HepG2 (cell line): ENCODE measurements around the gene CFAP61. TPM values are rescaled to one million over a fixed set of nuclear protein-coding genes. Genes with fewer than 3 reads are reported as not detected.

ENCODE experiments used
- ATAC-seq: fragments of 200-7000 bp; cut with Tn5 transposase; 3 replicates; pipeline ENCODE4 v1.9.1; 2020; ENCODE audit warnings: mild to moderate bottlenecking, moderate library complexity
- BruUV-seq: library from RNA; stranded (reverse); fragments of 400-500 nt; replicated peaks from 2 replicates; lab custom pipeline; 2021; lab: Mats Ljungman, UMichigan
- CTCF ChIA-PET: fragments of 300-600 bp; formaldehyde crosslinking; extraction: SDS; loops from one replicate; lab custom pipeline; 2021; ENCODE audit warnings: low total read pairs, inconsistent platforms, low intra/inter-chr PET ratio; lab: Yijun Ruan, JAX
- POLR2A ChIA-PET: fragments of 350-600 bp; sonication (Branson Sonifier 250); formaldehyde crosslinking; loops from one replicate; lab custom pipeline; 2020; ENCODE audit warnings: antibody characterized with exemption, inconsistent platforms; lab: Yijun Ruan, JAX
- DNase-seq: peaks from one replicate; pipeline ENCODE4 v3.0.0-alpha.2; 2015; ENCODE audit warnings: low spot score
- FAIRE-seq: peaks from 3 replicates; lab custom pipeline; 2011; peaks lifted over from hg19 to GRCh38; lab: Jason Lieb, UNC
- H2AFZ ChIP-seq: one replicate; pipeline ENCODE4 v1.6.1; 2011; ENCODE audit warnings: low read length, inconsistent platforms
- H3K27ac ChIP-seq: fragments of 300-600 bp; 3 replicates; pipeline ENCODE4 v1.8.0; 2011; ENCODE audit warnings: mixed run types, mild to moderate bottlenecking, mixed read lengths, low read length, inconsistent platforms; ENCODE audit not compliant: insufficient read depth; ENCODE audit errors: extremely low read length
- H3K27me3 ChIP-seq, 2 experiments: fragments of 200-600 bp in 1 of 2; 2 replicates in 1 of 2; 3 replicates in 1 of 2; pipeline versions ENCODE4 v1.6.0 to v1.8.0; 2011; ENCODE audit warnings: low read length in 2 of 2, mild to moderate bottlenecking in 2 of 2, moderate library complexity in 2 of 2, inconsistent platforms in 1 of 2; ENCODE audit not compliant: insufficient read depth in 2 of 2, control insufficient read depth in 1 of 2
- H3K36me3 ChIP-seq, 2 experiments: fragments of 200-600 bp in 1 of 2; replicated peaks in 1 of 2; 2 replicates in 1 of 2; 3 replicates in 1 of 2; pipeline versions ENCODE4 v1.5.1 to v1.8.0; 2011; ENCODE audit warnings: low read length in 2 of 2, inconsistent platforms in 1 of 2; ENCODE audit not compliant: insufficient read depth in 2 of 2, control insufficient read depth in 1 of 2
- H3K4me1 ChIP-seq: 2 replicates; pipeline ENCODE4 v1.5.1; 2012; ENCODE audit warnings: low read length, inconsistent platforms; ENCODE audit not compliant: insufficient read depth
- H3K4me2 ChIP-seq: 2 replicates; pipeline ENCODE4 v1.6.0; 2011; ENCODE audit warnings: low read depth, low read length, inconsistent platforms
- H3K4me3 ChIP-seq, 3 experiments: fragments of 200-600 bp in 1 of 3; sonication (generic), shearing (Covaris generic) in 1 of 3; replicated peaks in 1 of 3; 2 replicates each; pipeline ENCODE4 v1.5.1; 2011 to 2016; ENCODE audit warnings: low read length in 3 of 3, inconsistent platforms in 2 of 3, low read depth in 2 of 3, mild to moderate bottlenecking in 2 of 3, control low read depth in 1 of 3, mixed read lengths in 1 of 3; ENCODE audit not compliant: insufficient read depth in 1 of 3
- H3K79me2 ChIP-seq: one replicate; pipeline ENCODE4 v1.6.1; 2011; ENCODE audit warnings: low read length, inconsistent platforms; ENCODE audit not compliant: insufficient read depth
- H3K9ac ChIP-seq: 2 replicates; pipeline ENCODE4 v1.6.0; 2011; ENCODE audit warnings: mild to moderate bottlenecking, low read depth, low read length, inconsistent platforms; ENCODE audit not compliant: insufficient read depth
- H3K9me3 ChIP-seq: 2 replicates; pipeline ENCODE4 v1.5.1; 2012; ENCODE audit warnings: mild to moderate bottlenecking, low read length
- H4K20me1 ChIP-seq: 2 replicates; pipeline ENCODE4 v1.6.0; 2011; ENCODE audit warnings: inconsistent platforms, mild to moderate bottlenecking, low read length, moderate library complexity; ENCODE audit not compliant: insufficient read depth
- MIER3 ChIP-seq: IDR thresholded peaks from 2 replicates; pipeline ENCODE4 v1.6.1; 2016; ENCODE audit warnings: missing compliant biosample characterization, borderline replicate concordance
- NCOA2 ChIP-seq: sonication (generic); formaldehyde crosslinking; IDR thresholded peaks from 2 replicates; pipeline ENCODE4 v1.8.0; 2022; ENCODE audit warnings: inconsistent platforms
- NCOA5 ChIP-seq: sonication (generic); formaldehyde crosslinking; IDR thresholded peaks from 2 replicates; pipeline ENCODE4 v1.4.0; 2020; ENCODE audit warnings: missing genetic modification reagents
- POLR2A ChIP-seq, 2 experiments: IDR thresholded peaks; 2 replicates each; pipeline ENCODE4 v1.6.1; 2011; ENCODE audit warnings: low read depth in 2 of 2, low read length in 2 of 2, mild to moderate bottlenecking in 1 of 2, moderate library complexity in 1 of 2; ENCODE audit not compliant: insufficient read depth in 1 of 2
- RBFOX2 ChIP-seq: fragments of 200-400 bp; formaldehyde crosslinking; IDR thresholded peaks from 2 replicates; pipeline ENCODE4 v1.6.1; 2017; ENCODE audit warnings: low read depth, mild to moderate bottlenecking, low read length
- WGBS: methylation state at CpG from one replicate; pipeline ENCODE4 v1.1.6; 2017; ENCODE audit warnings: low lambda C conversion rate; 5-methylcytosine and 5-hydroxymethylcytosine counted together
- in situ Hi-C: cut with HindIII; loops from 2 replicates; pipeline ENCODE4 v1.10.0; 2017; ENCODE audit warnings: low pct_unique_long_range_greater_than_20kb; ENCODE audit not compliant: extremely low pct_ligation_motif_present
- intact Hi-C: fragments of 100-400 bp; cut with micrococcal nuclease; formaldehyde crosslinking; loops from one replicate; pipeline ENCODE4 v1.10.0; 2022; ENCODE audit not compliant: unreplicated experiment
- polyA plus RNA-seq, 8 experiments: library from polyadenylated mRNA; depleted of rRNA in 3 of 8; stranded (reverse) in 7 of 8; unstranded in 1 of 8; fragments of >200 nt; fragmentation: Illumina TruSeq in 4 of 8; extraction: Trizol in 4 of 8; gene quantifications; 2 replicates each; pipeline versions ENCODE4 v1.2.1 to v1.2.3, GENCODE V29; 2011 to 2016; ENCODE audit warnings: low read depth in 4 of 8, missing spikeins in 1 of 8, mixed read lengths in 1 of 8; ENCODE audit not compliant: insufficient read depth in 1 of 8
- total RNA-seq, 5 experiments: library from RNA; depleted of rRNA; stranded (reverse); fragments of >200 nt; fragmentation: Illumina TruSeq; extraction: Trizol; gene quantifications; 2 replicates each; pipeline ENCODE4 v1.2.3, GENCODE V29; 2016; ENCODE audit warnings: low read depth in 1 of 5
- TF ChIP-seq, protein P1 (sequence below): sonication (generic); formaldehyde crosslinking; IDR thresholded peaks from 2 replicates; pipeline ENCODE4 v1.4.0; 2020; ENCODE audit warnings: missing genetic modification reagents

The CFAP61 gene
- total and polyA plus RNA-seq, 2 of the 13 experiments (the other 11 are each of a cell fraction or from before 2014, with no cell fraction given), result 0.27 TPM; not detected in 1

DNA sequence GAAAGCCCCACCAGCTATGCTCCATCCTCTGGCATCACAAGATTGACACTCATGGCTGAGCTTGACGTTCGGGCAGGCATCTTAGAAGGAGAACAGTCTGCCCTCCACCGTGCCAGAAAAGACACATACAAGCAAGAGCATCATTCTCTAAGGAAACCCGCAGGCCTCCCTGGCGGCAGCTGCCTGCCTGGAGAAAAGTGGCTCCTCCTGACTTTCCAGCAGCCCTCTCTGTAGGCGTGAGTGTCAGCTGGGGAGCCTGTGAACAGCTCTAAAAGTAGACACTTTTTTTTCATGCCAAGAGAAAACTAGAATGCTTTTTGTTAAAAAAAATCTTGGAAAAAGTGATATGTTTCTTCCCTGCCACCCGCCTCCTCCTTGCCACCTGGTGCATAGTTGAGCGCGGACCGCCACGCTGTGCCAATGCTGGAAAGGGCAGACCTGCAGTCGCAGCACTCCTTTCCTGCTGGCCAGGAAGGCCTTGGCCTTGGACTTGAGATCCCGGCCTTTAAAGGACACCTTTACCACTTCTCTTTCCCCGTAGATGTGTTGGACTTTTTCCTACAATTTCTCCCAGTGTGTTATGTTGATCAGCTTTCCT lies 285.9 kb downstream of the CFAP61 start (continued):
- TF ChIP-seq, protein P1, sequence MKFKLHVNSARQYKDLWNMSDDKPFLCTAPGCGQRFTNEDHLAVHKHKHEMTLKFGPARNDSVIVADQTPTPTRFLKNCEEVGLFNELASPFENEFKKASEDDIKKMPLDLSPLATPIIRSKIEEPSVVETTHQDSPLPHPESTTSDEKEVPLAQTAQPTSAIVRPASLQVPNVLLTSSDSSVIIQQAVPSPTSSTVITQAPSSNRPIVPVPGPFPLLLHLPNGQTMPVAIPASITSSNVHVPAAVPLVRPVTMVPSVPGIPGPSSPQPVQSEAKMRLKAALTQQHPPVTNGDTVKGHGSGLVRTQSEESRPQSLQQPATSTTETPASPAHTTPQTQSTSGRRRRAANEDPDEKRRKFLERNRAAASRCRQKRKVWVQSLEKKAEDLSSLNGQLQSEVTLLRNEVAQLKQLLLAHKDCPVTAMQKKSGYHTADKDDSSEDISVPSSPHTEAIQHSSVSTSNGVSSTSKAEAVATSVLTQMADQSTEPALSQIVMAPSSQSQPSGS (CRISPR knock-in tag), result no peak
- no peak for TF ChIP-seq NCOA2 (CRISPR knock-in tag)
- no peak for TF ChIP-seq MIER3 (CRISPR knock-in tag)
- no peak for TF ChIP-seq POLR2A (IDR thresholded peaks at IDR 0.05; ENCODE audit: insufficient read depth in 1 of 2, low read depth in 2 of 2, low read length in 2 of 2)
- no peak for TF ChIP-seq RBFOX2

DNA sequence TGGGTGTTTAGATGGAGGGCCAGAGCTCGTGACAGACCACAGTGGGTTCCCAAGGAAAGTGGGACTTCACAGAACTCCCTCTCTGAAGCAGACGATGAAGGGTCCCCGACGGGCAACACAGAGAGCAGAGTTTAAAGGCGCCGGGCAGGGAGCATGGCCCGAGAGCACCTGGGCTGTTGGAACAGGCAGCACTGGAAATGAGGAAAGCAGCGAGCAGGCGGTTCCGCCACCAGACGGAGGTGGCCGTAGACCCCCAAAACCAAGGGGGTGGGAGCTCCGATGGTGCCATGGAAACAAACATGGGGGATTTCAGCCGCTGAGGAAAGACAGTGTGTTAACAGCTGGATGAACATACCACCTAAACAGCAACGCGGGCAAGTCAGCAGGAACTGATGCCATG lies 288.1 kb downstream of the CFAP61 start:
- WGBS, result 43% methylated on average over 16 of the region's 16 CpGs
- in situ Hi-C loops, result no loop called here
- H3K4me2 ChIP-seq, result no peak overlapping the region
- no peak for TF ChIP-seq NCOA5 (CRISPR knock-in tag)
- ATAC-seq, result no peak
- H2AFZ ChIP-seq, result no peak overlapping the region
- no peaks in the 10 kb centered on the region for H3K4me1 ChIP-seq
- peaks cover 7% of the 10 kb centered on the region for H3K9me3 ChIP-seq
- no peaks in the 10 kb centered on the region for H4K20me1 ChIP-seq
- BruUV-seq, result no TSS peak
- no peak overlapping the region for H3K9ac ChIP-seq
- FAIRE-seq, result no peak
- POLR2A ChIA-PET, result no interaction called here
- H3K36me3 ChIP-seq, result no peaks in the 10 kb centered on the region
- no peaks in the 10 kb centered on the region for H3K79me2 ChIP-seq
- CTCF ChIA-PET, result no interaction called here
- no peak overlapping the region for H3K27ac ChIP-seq
- intact Hi-C loops, result no loop called here
- H3K27me3 ChIP-seq, result peaks cover 7 to 32% of the 10 kb centered on the region in 2 experiments; a peak in 3 of 5 replicates
- no peak for DNase-seq
- H3K4me3 ChIP-seq, result no peak overlapping the region
